ENCODE data around the gene GRIK4.
A peak's percentile ranks its signal among the peaks of the same experiment; 100 is the strongest.

GRIK4 gene

DNA sequence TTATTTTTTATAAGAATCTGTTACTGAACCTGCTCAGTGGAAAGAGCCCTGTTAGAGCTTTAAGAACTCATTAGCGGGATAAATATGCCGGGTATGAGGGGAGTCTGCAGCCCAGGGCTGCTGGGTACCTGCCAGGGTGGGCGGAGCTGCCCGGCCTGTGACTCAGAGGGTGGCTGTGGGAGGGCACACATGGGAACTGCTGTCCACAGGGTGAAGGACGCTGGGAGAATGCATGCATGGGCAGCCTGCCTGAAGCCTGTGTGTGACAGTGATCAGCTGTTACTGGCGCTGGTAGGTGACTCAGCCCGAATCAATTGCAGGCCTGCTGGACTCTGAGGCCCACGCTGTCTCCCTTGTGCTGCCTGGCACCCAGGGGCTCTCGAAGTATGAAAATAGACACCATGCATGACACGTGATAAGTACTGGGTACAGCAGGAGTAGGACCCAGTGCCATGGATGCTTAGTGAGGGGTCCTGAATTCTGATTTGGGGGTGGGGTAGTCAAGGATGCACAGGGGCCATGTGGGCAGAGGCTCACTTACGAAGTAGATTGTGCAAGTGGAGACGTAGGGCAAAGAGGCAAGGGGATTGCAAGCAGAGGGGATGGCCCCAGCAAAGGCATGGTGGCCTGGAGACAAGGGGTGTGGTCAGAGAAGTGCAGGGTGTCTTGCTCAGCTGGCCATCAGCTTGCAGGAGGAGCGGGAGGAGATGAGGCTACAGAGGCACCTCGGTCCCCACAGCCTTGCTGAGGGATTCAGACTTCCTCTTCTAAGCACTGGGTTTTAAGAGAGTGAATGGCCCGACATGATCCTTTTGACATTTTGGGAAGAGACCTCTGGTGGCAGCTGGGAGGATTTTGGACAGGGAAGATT, 36.5 kb downstream of the GRIK4 start:
- DNase-seq (ENCODE audit: low read depth, low spot score), result no peak

DNA sequence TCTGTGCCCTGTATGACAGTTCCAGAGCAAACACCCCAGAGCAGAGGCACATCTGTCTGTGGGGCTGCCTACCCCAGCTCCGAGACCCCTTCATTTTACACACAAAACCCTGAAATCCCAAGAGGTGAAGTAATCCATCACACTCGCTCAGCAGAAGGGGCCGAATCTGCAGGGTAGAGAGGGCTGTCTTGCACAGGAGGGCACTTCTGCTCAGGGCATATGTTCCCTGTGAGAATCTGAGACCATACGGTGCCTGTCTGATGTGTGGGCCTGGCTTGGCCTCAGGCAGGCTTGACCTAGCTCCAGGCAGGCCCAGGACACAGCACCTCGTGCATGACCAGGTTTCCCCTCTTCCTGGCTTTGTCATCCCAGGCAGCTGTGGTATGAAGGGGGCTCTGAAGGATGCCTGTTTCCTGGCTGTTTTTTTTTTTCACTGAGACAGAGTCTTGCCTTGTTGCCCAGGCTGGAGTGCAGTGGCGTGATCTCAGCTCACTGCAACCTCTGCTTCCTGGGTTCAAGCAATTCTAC, 37.2 kb downstream of the GRIK4 start:
- DNase-seq (ENCODE audit: low read depth, low spot score), result no peak

DNA sequence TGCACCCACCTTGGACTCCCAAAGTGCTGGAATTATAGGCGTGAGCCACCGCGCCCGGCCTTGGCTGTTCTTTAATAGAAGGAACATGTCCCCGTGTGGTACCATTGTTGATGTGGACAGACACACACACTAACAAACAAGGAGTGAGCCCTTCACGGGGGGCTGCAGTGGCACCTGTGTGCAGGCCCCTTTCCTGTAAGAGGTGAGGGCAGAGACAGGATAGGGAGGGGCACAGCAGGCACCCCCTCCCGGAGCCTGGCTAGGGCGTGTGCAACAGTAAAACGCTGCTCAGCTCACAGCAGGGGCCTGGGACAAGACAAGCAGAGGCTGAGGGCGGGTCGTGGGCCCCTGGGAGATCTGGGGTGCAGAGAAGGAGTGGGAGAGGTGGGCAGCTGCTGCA, 37.8 kb downstream of the GRIK4 start:
- no peak for DNase-seq (ENCODE audit: low read depth, low spot score)

DNA sequence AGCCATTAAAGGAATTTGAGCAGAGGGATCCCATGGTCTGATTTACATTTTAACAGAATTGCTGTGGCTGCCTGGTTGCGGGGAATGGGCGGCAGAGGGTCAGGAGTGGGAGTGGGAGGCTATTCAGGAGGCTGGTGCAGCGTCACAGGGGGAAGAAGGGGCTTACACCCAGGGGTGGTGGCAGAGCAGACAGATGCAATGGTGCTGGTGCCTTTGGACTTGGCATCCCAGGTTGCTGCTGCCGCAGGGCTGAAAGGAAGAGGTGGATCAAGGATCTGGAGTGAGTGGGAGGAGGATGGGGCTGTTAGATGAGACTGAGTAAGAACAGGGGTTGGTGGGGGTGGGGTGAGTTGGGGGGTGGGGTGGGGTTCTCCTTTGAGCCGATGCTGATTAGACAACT, 38.5 kb downstream of the GRIK4 start:
- no peak for DNase-seq (ENCODE audit: low read depth, low spot score)

DNA sequence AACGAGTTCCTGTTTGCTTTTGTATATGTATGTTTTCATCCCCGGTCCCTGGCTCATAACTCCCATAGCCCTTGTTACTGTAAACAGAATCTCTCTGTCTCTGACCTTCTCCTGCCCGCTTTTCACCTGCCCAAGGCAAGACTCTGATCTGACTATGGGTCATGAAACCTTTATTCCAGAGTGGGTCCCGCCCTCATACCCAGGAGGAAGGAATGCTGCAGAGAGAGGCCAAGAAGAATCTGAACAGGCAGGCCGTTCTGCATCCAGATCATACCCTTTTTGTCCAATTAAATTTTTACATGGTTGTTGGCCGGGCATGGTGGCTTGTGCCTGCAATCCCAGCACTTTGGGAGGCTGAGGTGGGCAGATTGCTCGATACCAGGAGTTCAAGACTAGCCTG, 39.6 kb downstream of the GRIK4 start:
- DNase-seq (ENCODE audit: low read depth, low spot score), result no peak

DNA sequence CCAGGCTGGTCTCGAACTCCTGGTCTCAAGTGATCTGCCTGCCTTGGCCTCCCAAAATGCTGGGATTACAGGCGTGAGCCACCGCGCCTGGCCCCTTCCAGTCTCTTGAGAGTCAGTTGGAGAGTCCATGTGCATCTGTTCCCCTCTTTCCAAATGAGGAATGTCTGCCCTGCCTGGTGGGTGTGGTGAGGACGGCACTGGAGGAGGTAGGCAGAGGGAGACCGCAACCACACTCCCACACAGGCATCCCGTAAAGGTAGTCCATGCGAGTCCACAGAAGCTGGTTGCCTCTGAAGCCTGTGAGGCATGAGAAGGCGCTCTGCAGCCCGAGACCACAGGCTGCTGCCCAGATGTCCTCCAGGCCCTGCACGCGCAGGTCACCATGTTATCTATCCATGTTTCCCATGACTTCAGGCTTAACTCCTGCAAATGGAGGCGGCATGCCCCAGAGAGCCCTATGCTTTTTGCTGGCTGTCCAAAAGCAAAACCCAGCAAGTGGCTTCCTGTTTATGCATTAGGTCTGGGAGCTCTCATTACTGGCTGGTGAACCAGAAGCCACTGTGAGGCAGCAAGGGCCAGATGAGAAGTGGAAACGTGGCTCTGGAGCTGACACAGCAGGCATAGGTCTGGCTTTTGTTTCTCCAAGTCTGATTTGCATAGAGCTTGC, 43.4 kb downstream of the GRIK4 start:
- DNase-seq (ENCODE audit: low read depth, low spot score), result peak; percentile 68

DNA sequence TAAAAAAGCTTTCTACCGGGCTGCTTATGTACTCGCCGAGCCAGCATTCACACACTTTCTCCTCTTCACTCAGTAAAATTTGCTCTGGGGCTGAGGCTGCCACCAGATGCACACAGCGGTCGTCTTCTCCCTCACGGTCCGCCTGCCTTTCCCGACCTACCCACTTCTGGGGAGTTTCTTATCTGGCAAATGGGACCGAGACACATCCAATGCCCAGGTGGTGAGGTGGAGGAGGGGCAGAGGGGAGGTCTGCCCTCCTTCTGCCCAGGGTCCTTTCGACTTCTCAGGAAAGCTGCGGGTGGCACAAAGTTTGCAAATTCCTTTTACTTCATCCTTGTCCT, 43.9 kb downstream of the GRIK4 start:
- DNase-seq (ENCODE audit: low read depth, low spot score), result no peak

DNA sequence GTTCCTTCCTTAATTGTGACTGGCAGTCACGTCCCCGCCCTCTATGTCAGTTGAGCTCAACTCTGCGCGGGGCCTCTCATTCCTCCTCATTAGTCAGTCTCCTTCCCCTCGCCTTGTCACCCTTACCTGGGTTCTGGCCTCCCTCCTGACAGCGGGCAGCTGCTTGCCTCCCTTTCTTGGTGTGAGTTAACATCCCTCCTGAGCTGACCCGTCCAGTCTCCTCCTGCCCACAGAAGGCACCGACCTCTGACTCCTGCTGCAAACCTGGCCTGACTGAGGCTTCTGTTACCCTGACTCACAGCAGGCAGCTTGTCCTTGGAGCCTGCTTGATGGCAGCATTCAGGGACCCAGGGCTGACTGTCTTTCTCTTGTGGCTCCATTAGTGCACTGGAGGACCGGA, 45.2 kb downstream of the GRIK4 start:
- DNase-seq (ENCODE audit: low read depth, low spot score), result no peak

DNA sequence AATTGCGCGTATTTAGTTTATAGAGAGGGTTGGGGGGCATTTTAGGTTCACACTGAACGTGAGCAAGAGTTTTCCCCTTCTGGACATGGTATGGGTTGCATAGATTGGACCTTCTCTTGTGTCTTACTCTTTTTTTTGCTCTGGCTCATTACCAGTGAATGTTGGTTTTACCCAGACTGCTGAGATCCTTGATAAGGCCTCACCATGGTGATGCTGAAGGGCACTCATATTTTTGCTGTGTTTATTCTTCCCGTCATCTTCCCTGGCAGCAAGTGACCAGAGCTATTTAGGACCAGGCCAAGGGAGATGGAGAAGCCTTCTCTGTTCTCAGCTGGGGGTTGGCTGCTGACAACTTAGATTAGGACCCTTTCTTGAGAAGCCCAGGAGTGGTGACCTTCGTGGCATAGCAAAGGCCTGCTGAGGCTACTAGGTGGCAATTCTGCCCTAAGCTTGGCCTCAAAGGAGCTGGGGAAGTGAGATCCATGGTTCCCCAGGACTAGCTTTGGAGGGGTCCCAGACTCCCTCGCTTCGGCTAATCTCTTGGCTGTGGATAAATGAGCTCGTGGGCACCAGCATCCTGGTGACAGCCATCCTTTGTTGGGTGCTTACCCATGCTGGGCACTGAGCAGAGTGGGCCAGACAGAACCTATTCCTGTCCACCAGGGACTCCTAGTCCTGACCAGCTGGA, 47.3 kb downstream of the GRIK4 start:
- DNase-seq (ENCODE audit: low read depth, low spot score), result no peak

DNA sequence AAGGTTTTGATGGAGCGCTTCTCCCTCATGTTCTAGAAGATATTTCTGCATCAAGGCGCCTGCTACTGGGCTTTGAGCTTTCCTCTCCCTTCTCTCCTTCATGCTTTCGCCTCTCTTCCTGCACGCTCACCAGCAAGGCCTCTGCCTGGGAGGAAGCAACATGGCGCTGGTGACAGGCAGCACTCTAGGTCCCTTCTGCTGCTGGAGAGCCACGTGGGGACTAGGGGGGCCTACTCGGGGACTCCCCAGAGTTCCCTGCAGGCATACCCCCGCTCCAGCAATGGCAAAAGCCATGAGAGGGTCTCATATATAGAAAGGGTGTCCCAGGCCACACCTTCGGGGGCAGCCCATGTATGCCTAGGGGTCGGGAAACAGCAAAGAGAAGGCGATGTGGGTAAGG, 49.7 kb downstream of the GRIK4 start:
- DNase-seq (ENCODE audit: low read depth, low spot score), result no peak

DNA sequence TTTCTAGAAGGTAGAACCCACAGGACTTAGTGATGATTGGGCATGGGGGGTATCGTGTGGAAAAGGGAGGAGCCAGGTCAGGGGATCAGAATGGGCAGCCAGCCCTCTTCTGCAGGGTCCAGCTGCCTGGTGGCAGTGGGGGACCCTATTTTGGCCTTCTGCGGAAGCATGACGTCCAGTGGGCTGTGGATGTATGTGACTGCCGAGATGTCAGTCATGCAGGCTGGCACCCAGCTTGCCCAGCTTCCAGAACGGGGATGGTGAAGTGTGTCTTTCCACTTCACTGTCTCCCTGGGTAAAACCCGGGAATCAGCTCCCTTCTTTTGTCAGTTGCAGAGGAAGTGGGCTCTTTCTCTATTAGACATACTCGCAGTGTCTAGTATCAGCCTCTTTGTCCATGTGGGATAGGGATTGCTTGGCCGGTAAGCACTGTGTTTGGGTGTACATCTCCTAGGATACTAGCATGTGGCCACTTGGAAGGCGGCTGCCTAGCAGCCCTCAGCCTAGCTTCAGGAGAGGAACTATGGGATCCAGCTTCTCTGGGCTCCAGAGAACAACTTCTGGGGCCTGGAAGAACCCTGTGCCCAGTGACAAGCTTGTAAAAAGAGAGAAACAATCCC, 51.4 kb downstream of the GRIK4 start:
- no peak for DNase-seq (ENCODE audit: low read depth, low spot score)

DNA sequence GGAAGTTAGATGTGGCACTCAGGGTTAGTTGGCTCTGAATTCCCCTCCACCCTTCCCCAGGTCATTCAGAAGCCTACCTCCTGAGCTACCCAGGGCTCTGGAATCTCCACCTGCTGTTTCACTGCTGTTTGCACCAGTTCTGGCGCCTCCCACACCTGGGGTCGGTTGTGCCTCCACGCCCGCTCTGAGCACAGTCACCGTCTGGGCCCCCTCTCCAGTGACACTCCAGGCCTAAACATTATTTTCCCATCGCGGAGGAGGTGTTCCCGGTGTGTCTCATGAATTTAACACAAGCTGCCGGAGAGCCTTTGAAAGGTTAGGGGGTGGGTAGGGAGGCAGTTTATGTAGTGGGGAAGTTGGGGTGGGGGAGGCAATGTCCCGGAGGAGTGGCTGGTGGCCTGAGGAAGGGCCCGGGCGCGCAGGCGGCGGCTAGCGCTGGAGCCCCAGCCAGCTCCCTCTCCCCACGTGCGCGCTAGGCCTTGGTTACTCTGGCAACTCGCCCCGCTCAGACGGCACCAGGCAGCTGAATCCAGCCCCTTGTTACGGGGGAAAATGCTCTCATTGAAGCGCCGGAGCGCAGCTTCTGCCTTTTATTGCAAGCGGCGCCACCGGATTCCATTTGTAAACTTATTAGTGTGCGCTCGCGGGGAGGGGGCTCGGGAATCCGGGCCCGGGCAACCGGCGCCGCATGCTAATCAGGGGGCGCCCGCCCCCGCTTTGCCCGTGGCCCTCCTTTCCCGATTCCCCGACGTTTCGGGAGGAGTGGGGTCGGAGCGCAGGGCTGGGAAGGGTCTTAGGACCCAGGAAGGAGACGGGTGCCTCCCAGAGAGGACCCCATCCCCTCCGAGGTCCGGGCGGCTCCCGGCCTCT, 52.4 kb downstream of the GRIK4 start:
- DNase-seq (ENCODE audit: low read depth, low spot score), result no peak

DNA sequence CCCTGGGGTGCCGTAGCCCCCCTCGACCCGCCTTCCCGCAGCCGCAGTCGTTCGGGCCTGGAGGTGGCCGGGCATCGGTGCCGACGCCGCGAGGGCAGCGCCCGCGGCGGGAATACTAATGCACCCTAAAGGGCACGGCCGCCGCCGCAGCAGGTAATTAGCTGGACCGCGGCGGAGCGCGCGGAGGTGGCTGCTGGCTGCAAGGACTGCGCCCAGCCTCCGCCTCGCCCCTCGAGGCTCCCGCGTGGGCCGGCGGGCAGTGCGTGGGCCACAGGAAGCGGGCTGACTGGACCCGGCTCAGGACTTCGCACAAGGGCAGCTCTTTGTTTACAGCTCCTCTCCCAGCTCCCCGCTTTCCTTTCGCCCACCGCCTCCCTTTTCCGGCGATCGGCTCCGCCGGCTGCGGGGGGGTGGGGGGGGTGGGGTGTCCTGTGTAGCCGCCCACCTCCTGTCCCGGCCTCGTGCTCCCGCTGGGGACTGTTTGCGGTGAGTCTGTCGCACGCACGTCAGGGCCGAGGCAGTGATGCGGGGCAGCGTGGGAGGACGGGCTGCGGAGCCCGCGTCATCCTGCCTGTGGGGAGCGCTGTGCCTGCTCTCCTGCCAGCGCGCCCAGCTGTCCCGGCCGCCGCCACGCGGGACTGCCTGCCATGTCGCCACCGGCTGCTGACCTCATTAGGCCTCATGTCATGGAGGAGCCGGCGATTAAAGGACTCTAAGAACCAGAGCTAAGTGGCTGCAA, 53.2 kb downstream of the GRIK4 start:
- no peak for DNase-seq (ENCODE audit: low read depth, low spot score)

DNA sequence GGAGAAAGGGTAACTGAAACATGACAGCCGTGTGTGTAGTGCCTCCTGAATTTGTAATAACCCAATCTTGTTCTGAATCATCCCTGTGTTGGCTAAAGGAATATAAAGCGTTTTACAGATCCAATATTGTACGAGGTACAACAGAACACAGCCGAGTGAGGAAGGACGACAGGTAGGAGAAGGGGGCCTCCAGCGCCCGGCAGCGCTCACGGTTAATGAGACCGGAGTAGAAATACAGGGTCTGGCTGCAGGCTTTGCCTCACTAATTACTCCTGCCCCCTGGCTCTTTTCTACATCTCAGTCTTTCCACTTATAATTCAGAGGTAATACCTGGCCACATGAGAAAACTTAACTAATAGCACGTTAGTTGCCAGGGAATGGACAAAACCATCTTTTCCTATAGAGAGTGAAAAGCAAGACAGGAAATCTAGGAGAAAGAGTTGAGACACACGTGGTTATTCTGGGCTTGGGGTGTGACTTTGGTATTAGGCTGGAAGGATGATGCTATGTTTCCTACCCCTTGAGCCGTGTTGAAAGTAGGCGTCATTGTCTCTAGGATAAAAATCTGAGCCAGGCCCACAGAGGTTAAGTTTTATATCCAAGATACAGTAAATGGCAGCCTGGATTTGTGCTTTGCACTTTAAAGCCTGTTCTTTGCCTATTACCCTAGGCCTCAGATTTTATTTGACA, 54.1 kb downstream of the GRIK4 start:
- DNase-seq (ENCODE audit: low read depth, low spot score), result no peak

DNA sequence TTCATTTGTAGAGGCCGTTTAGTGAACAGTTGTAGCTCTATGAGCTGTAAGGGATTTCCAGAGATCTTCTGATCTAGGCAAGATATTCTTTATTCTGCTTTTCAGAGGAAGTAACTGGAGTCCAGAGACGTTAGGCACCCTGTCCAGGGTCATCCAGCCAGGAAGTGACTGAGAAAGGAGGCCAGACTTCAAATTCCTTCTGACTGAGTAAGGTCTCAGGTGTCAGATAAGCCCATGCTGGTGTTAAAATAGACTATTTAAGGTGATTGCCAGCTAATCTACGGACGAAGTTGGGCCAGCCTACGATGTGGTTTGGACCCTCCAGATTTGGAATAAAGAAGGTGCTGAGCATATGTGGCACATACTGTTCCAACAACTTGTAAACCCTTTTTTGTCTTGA, 54.6 kb downstream of the GRIK4 start:
- DNase-seq (ENCODE audit: low read depth, low spot score), result no peak

DNA sequence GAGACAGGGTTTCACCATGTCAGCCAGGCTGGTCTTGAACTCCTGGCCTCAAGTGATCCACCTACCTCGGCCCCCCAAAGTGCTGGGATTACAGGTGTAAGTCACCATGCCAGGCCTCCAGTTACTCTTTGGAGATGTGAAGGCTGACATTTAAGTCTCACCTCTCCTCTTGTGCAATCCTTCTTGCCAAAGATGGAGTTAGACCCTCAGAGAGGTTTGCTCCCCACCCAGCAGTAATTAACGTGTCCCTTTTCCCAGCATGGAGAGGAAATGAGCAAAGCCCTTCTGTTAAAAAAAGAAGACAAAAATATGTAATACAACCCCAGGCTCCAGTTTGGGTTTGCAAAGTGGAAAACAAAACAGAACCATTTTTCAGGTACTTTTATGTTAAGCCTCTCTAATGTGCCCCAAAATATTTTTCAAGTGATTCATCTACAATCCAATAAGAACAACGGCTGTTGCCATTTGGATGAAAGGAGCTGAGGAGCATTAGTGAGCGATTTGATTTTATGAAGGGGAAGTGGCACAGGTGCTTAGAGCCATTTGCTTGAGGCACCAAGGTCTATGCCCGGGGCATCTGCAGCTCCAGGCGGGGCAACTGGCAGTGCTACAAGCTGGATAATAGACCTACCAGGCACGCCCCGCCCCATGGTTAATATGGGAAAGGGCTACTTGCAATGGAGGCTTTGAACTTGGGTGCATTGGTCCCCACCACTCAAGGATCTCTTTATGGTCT, 57.2 kb downstream of the GRIK4 start:
- DNase-seq (ENCODE audit: low read depth, low spot score), result no peak

DNA sequence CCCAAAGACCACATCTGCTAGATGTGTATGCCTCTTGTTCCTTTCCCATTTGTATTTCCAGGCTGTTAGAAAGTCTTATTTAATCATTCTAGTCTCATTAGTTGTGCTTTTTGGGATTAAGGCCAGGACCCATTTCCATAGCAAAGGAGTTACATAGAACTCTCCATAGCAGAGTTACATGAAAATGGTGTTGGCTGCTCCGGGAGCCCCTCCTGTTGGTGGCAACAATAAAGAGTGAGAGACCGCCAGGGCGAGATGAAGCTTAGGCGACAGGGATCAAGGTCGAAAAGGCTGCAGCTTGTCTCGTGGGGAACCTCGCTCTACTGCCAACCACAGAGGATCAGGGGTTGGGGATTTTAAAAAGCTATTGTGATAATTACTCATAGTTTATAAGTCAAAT, 58.3 kb downstream of the GRIK4 start:
- DNase-seq (ENCODE audit: low read depth, low spot score), result no peak

DNA sequence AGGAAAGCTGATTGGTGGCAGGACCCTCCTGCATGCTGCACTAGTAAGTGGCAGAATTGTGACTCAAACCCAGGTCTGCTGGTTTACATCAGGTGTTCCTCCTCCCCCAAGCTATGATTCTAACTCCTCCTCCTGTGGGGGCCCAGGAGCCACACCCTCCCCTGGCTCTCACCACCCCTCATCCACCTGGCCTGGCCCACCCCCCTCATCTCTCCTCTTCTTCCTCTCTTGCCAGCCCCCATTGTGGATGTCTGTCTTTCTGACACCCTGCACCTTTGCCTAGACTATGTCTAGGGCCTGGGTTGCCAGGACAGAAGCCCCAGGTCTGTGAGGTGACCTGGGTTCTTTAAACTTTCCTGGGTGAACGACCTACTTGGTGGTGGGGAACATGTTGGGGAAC, 59.9 kb downstream of the GRIK4 start:
- DNase-seq (ENCODE audit: low read depth, low spot score), result no peak

DNA sequence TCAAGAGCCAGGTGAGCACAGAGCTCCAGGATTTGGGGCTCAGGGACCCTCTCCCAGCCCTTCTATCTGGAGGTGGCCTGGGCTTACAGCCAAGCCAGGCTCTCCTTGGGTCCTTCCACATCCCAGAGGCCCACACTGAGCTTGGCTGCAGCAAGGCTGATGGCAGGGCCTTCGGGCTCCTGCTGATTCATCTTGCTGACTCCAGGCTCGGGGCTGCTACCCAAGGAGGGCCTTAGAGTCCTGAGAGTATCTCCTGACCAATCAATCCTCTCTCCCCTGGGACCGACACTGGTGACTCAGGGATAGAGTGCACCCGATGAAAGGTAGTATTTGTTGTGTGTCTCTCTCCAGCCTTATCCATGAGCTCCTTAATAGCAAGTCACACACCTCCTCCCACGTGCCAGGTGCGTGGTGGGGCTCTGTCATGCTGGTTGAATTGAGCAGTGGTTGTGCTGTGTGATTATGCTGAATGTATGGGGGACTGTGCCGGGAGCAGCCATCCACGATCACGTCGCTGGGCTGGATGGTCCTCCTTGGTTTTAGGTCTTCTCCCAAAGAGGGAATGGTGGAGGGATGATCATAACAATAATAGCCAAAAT, 62.3 kb downstream of the GRIK4 start:
- no peak for DNase-seq (ENCODE audit: low read depth, low spot score)
